Fibroblast of lung (primary cell): ENCODE results near the gene ZNRF3.

Experiments used
- EZH2 ChIP-seq: IDR thresholded peaks from 2 replicates; pipeline ENCODE4 v1.5.1; 2012; ENCODE audit warnings: low read length, control low read depth, mild to moderate bottlenecking; ENCODE audit errors: missing control alignments
- TF ChIP-seq, protein P1 (sequence below), 2 donors: IDR thresholded peaks in 1 of 2; conservative IDR thresholded peaks in 1 of 2; 1 replicate in 1 of 2; 2 replicates in 1 of 2; pipeline ENCODE4 v1.5.1; 2011 to 2012; ENCODE audit warnings: low read length in 2 of 2, control low read depth in 1 of 2, inconsistent platforms in 1 of 2, low read depth in 1 of 2, mild to moderate bottlenecking in 1 of 2

DNA sequence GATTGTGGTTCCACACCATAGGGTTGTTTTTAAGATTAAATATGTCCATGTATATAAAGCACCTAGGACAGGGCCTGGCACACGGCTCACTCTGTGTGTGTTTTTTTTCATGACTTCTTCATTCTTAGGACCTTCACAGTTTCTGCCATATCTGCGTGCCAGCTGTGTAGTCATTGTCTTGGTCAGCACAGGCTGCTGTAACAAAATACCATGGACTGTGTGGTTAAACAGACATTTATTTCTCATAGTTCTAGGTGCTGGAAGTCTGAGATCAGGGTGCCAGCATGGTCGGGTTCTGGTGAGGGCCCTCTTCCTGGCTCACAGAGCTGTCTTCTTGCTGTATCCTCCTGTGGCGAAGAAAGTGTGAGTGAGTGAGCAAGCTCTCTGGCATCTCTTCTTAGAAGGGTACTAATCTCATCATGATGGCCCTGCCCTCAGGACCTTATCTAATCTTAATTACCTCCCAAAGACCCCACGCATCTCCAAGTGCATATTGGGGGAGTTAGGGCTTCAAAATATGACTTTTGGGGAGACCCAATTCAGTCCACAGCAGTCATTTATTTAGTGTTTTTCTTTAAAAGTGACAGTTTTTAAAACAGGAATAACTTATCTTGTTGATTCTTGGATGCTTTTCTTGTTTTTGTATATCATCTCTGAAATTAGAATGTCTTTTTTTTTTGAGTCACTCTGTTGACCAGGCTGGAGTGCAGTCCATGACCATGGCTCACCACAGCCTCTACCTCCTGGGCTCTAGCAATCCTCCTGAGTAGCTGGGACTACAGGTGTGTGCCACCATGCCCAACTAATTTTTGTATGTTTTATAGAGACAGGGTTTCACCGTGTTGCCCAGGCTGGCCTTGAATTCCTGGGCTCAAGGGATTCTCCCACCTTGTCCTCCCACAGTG, 70.9 kb downstream of the ZNRF3 start:
- TF ChIP-seq, protein P1, sequence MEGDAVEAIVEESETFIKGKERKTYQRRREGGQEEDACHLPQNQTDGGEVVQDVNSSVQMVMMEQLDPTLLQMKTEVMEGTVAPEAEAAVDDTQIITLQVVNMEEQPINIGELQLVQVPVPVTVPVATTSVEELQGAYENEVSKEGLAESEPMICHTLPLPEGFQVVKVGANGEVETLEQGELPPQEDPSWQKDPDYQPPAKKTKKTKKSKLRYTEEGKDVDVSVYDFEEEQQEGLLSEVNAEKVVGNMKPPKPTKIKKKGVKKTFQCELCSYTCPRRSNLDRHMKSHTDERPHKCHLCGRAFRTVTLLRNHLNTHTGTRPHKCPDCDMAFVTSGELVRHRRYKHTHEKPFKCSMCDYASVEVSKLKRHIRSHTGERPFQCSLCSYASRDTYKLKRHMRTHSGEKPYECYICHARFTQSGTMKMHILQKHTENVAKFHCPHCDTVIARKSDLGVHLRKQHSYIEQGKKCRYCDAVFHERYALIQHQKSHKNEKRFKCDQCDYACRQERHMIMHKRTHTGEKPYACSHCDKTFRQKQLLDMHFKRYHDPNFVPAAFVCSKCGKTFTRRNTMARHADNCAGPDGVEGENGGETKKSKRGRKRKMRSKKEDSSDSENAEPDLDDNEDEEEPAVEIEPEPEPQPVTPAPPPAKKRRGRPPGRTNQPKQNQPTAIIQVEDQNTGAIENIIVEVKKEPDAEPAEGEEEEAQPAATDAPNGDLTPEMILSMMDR (conservative IDR thresholded peaks at IDR 0.05 in 1 of 2, IDR thresholded peaks at IDR 0.05 in 1 of 2; ENCODE audit: low read depth in 1 of 2, low read length in 2 of 2): no peak
- TF ChIP-seq EZH2: no peak
